HepG2 (cell line): ENCODE results near the gene IGLON5. TPM values are rescaled to one million over a fixed set of nuclear protein-coding genes. Genes with fewer than 3 reads are reported as not detected.

ENCODE experiments used
- AHDC1 ChIP-seq: sonication (generic); formaldehyde crosslinking; IDR thresholded peaks from 2 replicates; pipeline ENCODE4 v1.5.1; 2020; ENCODE audit warnings: mild to moderate bottlenecking, missing genetic modification reagents, borderline replicate concordance
- FOXC1 ChIP-seq: sonication (generic); formaldehyde crosslinking; IDR thresholded peaks from 2 replicates; pipeline ENCODE4 v1.8.0; 2022; ENCODE audit warnings: mild to moderate bottlenecking, missing genetic modification reagents, borderline replicate concordance
- IRX3 ChIP-seq: sonication (generic); formaldehyde crosslinking; IDR thresholded peaks from 2 replicates; pipeline ENCODE4 v1.8.1; 2023; ENCODE audit warnings: mild to moderate bottlenecking, low read depth, missing genetic modification reagents, borderline replicate concordance
- KDM3A ChIP-seq: IDR thresholded peaks from 2 replicates; pipeline ENCODE4 v1.6.1; 2018; ENCODE audit warnings: low read depth, missing compliant biosample characterization
- MATR3 ChIP-seq: sonication (generic); formaldehyde crosslinking; IDR thresholded peaks from 2 replicates; pipeline ENCODE4 v1.4.0; 2020; ENCODE audit warnings: missing genetic modification reagents
- NR3C1 ChIP-seq: sonication (generic); formaldehyde crosslinking; IDR thresholded peaks from 2 replicates; pipeline ENCODE4 v1.4.0; 2020; ENCODE audit warnings: missing genetic modification reagents
- PAXIP1 ChIP-seq: sonication (generic); formaldehyde crosslinking; conservative IDR thresholded peaks from 2 replicates; pipeline ENCODE4 v1.4.0; 2020; ENCODE audit warnings: mild to moderate bottlenecking, missing genetic modification reagents, moderate library complexity
- SP1 ChIP-seq, 2 experiments: fragments of 450-650 bp in 1 of 2; sonication (generic) in 1 of 2; formaldehyde crosslinking in 1 of 2; IDR thresholded peaks; 2 replicates each; pipeline versions ENCODE4 v1.4.0 to v1.6.1; 2016 to 2020; ENCODE audit warnings: missing genetic modification reagents in 1 of 2
- STAG1 ChIP-seq: sonication (generic); formaldehyde crosslinking; IDR thresholded peaks from 2 replicates; pipeline ENCODE4 v1.4.0; 2020; ENCODE audit warnings: missing genetic modification reagents
- STAT5B ChIP-seq: sonication (generic); formaldehyde crosslinking; IDR thresholded peaks from 2 replicates; pipeline ENCODE4 v1.4.0; 2020; ENCODE audit warnings: missing genetic modification reagents
- YEATS4 ChIP-seq: sonication (generic); formaldehyde crosslinking; IDR thresholded peaks from 2 replicates; pipeline ENCODE4 v1.4.0; 2020; ENCODE audit warnings: missing genetic modification reagents, borderline replicate concordance
- ZBTB1 ChIP-seq: sonication (generic); formaldehyde crosslinking; IDR thresholded peaks from 2 replicates; pipeline ENCODE4 v1.4.0; 2020; ENCODE audit warnings: missing genetic modification reagents, borderline replicate concordance
- ZBTB37 ChIP-seq: sonication (generic); formaldehyde crosslinking; IDR thresholded peaks from 2 replicates; pipeline ENCODE4 v1.4.0; 2020; ENCODE audit warnings: mild to moderate bottlenecking, missing genetic modification reagents
- ZKSCAN1 ChIP-seq: fragments of 150-350 bp; IDR thresholded peaks from 2 replicates; pipeline ENCODE4 v1.6.1; 2014; ENCODE audit warnings: low read length
- ZKSCAN5 ChIP-seq: sonication (generic); formaldehyde crosslinking; IDR thresholded peaks from 2 replicates; pipeline ENCODE4 v1.5.1; 2020; ENCODE audit warnings: mild to moderate bottlenecking, missing genetic modification reagents
- ZNF652 ChIP-seq: IDR thresholded peaks from 2 replicates; pipeline ENCODE4 v1.6.1; 2016; ENCODE audit warnings: low read depth, borderline replicate concordance
- polyA plus RNA-seq, 8 experiments: library from polyadenylated mRNA; depleted of rRNA in 3 of 8; stranded (reverse) in 7 of 8; unstranded in 1 of 8; fragments of >200 nt; fragmentation: Illumina TruSeq in 4 of 8; extraction: Trizol in 4 of 8; gene quantifications; 2 replicates each; pipeline versions ENCODE4 v1.2.1 to v1.2.3, GENCODE V29; 2011 to 2016; ENCODE audit warnings: low read depth in 4 of 8, missing spikeins in 1 of 8, mixed read lengths in 1 of 8; ENCODE audit not compliant: insufficient read depth in 1 of 8
- total RNA-seq, 5 experiments: library from RNA; depleted of rRNA; stranded (reverse); fragments of >200 nt; fragmentation: Illumina TruSeq; extraction: Trizol; gene quantifications; 2 replicates each; pipeline ENCODE4 v1.2.3, GENCODE V29; 2016; ENCODE audit warnings: low read depth in 1 of 5

Gene IGLON5
- total and polyA plus RNA-seq, 2 of the 13 experiments (the other 11 are each of a cell fraction or from before 2014, with no cell fraction given), result 0.04 to 5.7 TPM

- TF ChIP-seq YEATS4 (CRISPR knock-in tag), result no peak
- no peak; the same call in 1 of the 2 replicates for TF ChIP-seq ZKSCAN5 (CRISPR knock-in tag)
- no peak for TF ChIP-seq ZBTB37 (CRISPR knock-in tag)
- TF ChIP-seq ZKSCAN1, result no peak
- peak; percentile 41; the same call in 1 of the 2 replicates for TF ChIP-seq FOXC1 (CRISPR knock-in tag)
- 0 out of 2 replicates have a peak, but pooled peaks have one; percentile 19 for TF ChIP-seq KDM3A (CRISPR knock-in tag)
- TF ChIP-seq ZBTB1, result no peak
- TF ChIP-seq NR3C1, result no peak
- TF ChIP-seq SP1 (IDR thresholded peaks at IDR 0.05), result no peak
- TF ChIP-seq SP1 (CRISPR knock-in tag; IDR thresholded peaks at IDR 0.05), result 0 out of 2 replicates have a peak, but pooled peaks have one; percentile 37
- TF ChIP-seq STAT5B (CRISPR knock-in tag), result no peak
- TF ChIP-seq IRX3 (CRISPR knock-in tag), result no peak
- TF ChIP-seq ZNF652 (CRISPR knock-in tag), result peak; percentile 67; the same call in 1 of the 2 replicates
- peak; percentile 94 for TF ChIP-seq PAXIP1 (CRISPR knock-in tag)
- peak; percentile 32 for TF ChIP-seq STAG1 (CRISPR knock-in tag)
- TF ChIP-seq AHDC1 (CRISPR knock-in tag), result peak; percentile 63; the same call in 1 of the 2 replicates
- no peak for TF ChIP-seq MATR3 (CRISPR knock-in tag)
These were observed 53.9 kb downstream of the IGLON5 start (continued) for GRCh38 chr19:51365211-51365964.
